ENCODE results near the gene ZCCHC2. TPM values are rescaled to one million over a fixed set of nuclear protein-coding genes. Genes with fewer than 3 reads are reported as not detected.

ZCCHC2 gene
- total and polyA plus RNA-seq, 2 of the 4 experiments (the other 2 are of a cell fraction), result 3.2 to 3.6 TPM

DNA sequence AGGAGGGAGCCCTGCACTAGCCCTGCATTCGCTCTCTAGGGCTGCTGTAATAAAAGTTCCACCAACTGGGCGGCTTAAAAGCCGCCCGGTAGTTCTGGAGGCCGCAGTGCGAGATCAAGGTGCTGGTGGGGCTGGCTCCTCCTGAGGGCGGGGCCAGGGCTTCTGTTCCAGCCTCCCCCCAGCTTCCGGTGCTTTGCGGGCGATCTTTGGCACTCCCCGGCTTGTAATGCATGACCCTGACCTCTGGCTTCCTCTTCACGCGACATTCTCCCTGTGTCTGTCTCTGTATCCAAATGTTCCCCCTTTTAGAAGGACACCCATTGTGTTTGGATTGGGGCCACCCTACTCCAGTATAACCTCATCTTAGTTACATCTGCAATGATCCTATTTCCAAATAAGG lies 84.5 kb downstream of the ZCCHC2 start:
- no peak overlapping the region for H2AFZ ChIP-seq (replicated peaks; ENCODE audit: low read length, poor library complexity)
- no TSS peak for BruUV-seq (replicated peaks)
- H3K14ac ChIP-seq (replicated peaks; ENCODE audit: low read depth, low read length), result no peak overlapping the region
- H2BK15ac ChIP-seq (ENCODE audit: low read depth, low read length), result no peak overlapping the region
- no peak overlapping the region for H3K23ac ChIP-seq (ENCODE audit: low read depth, low read length)
- WGBS, 2 experiments (ENCODE audit: extremely low coverage in 2 of 2, insufficient read length in 1 of 2), result 86% methylated on average over 4 of the region's 13 CpGs; no CpG with 5 or more reads in 1 of the 2 experiments
- H2AK5ac ChIP-seq (ENCODE audit: low read depth, low read length), result no peak overlapping the region
- no peak overlapping the region for H3K9ac ChIP-seq (ENCODE audit: low read depth, low read length)
- no peak overlapping the region for H2BK20ac ChIP-seq (ENCODE audit: low read depth, low read length)
- in situ Hi-C loops (cut with MboI; ENCODE audit: low sequenced_read_pairs), result no loop called here
- ChIA-PET POLR2A (ENCODE audit: unreplicated experiment) (no interaction called here), CTCF (no interaction called here)
- H3K9me3 ChIP-seq (ENCODE audit: control insufficient read depth, insufficient read depth, low read length), result no peaks in the 10 kb centered on the region
- no peaks in the 10 kb centered on the region for H4K20me1 ChIP-seq (ENCODE audit: insufficient read depth, low read length)
- no peak overlapping the region for H4K91ac ChIP-seq (ENCODE audit: insufficient read depth, low read depth, low read length)
- no peak overlapping the region for H3K4me2 ChIP-seq (ENCODE audit: low read depth, low read length)
- no peak overlapping the region for H3K56ac ChIP-seq (ENCODE audit: extremely low read depth, insufficient read depth, low read length)
- H4K8ac ChIP-seq (ENCODE audit: low read depth in 2 of 2, low read length in 2 of 2), result no peak overlapping the region
- H4K5ac ChIP-seq (ENCODE audit: low read depth, low read length), result no peak overlapping the region
- no peak overlapping the region for H3K4me3 ChIP-seq (ENCODE audit: insufficient read depth, low read depth, low read length)
- peaks cover 55% of the 10 kb centered on the region for H3K27me3 ChIP-seq (ENCODE audit: control insufficient read depth, insufficient read depth, low read length)
- DNase-seq, result no peak
- H3K36me3 ChIP-seq (ENCODE audit: control insufficient read depth, insufficient read depth, low read length), result no peaks in the 10 kb centered on the region
- no peak overlapping the region for H3K4ac ChIP-seq (ENCODE audit: low read depth, low read length)
- peaks cover 1% of the 10 kb centered on the region; the same call in 1 of the 2 replicates for H3K4me1 ChIP-seq (ENCODE audit: control insufficient read depth, insufficient read depth, low read length)
- H3K9me1 ChIP-seq (ENCODE audit: insufficient read depth, low read length), result no peaks in the 10 kb centered on the region
- H3K18ac ChIP-seq (ENCODE audit: low read depth, low read length), result no peak overlapping the region
- H2AK9ac ChIP-seq (replicated peaks; ENCODE audit: low read depth, low read length, poor library complexity), result no peak overlapping the region
- no peak overlapping the region for H2BK120ac ChIP-seq (ENCODE audit: low read depth, low read length)
- dilution Hi-C loops (cut with HindIII; ENCODE audit: low sequenced_read_pairs, unreplicated experiment), result no loop called here
- TF ChIP-seq RAD21 (IDR thresholded peaks at IDR 0.05; ENCODE audit: low read length), result no peak
- TF ChIP-seq, protein P1, sequence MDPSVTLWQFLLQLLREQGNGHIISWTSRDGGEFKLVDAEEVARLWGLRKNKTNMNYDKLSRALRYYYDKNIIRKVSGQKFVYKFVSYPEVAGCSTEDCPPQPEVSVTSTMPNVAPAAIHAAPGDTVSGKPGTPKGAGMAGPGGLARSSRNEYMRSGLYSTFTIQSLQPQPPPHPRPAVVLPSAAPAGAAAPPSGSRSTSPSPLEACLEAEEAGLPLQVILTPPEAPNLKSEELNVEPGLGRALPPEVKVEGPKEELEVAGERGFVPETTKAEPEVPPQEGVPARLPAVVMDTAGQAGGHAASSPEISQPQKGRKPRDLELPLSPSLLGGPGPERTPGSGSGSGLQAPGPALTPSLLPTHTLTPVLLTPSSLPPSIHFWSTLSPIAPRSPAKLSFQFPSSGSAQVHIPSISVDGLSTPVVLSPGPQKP (IDR thresholded peaks at IDR 0.05; ENCODE audit: borderline replicate concordance, low read depth, low read length), result no peak
- TF ChIP-seq SMC3 (IDR thresholded peaks at IDR 0.05; ENCODE audit: low read depth, low read length), result no peak
- TF ChIP-seq BHLHE40 (IDR thresholded peaks at IDR 0.05; ENCODE audit: low read depth, low read length), result no peak
- no peak for TF ChIP-seq MXI1 (IDR thresholded peaks at IDR 0.05; ENCODE audit: borderline replicate concordance, low read depth, low read length)
- TF ChIP-seq CHD1 (IDR thresholded peaks at IDR 0.05; ENCODE audit: low read depth, low read length), result no peak
- TF ChIP-seq FOS (IDR thresholded peaks at IDR 0.05; ENCODE audit: low read depth, low read length), result no peak
- TF ChIP-seq POLR2A (IDR thresholded peaks at IDR 0.05; ENCODE audit: low read depth, low read length), result no peak
- TF ChIP-seq, protein P2, sequence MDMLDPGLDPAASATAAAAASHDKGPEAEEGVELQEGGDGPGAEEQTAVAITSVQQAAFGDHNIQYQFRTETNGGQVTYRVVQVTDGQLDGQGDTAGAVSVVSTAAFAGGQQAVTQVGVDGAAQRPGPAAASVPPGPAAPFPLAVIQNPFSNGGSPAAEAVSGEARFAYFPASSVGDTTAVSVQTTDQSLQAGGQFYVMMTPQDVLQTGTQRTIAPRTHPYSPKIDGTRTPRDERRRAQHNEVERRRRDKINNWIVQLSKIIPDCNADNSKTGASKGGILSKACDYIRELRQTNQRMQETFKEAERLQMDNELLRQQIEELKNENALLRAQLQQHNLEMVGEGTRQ (IDR thresholded peaks at IDR 0.05; ENCODE audit: low read depth, low read length), result no peak
- no peak for TF ChIP-seq MAZ (IDR thresholded peaks at IDR 0.05; ENCODE audit: borderline replicate concordance, low read depth, low read length)
- TF ChIP-seq CEBPB (IDR thresholded peaks at IDR 0.05; ENCODE audit: low read depth, low read length), result no peak
- TF ChIP-seq, protein P3, sequence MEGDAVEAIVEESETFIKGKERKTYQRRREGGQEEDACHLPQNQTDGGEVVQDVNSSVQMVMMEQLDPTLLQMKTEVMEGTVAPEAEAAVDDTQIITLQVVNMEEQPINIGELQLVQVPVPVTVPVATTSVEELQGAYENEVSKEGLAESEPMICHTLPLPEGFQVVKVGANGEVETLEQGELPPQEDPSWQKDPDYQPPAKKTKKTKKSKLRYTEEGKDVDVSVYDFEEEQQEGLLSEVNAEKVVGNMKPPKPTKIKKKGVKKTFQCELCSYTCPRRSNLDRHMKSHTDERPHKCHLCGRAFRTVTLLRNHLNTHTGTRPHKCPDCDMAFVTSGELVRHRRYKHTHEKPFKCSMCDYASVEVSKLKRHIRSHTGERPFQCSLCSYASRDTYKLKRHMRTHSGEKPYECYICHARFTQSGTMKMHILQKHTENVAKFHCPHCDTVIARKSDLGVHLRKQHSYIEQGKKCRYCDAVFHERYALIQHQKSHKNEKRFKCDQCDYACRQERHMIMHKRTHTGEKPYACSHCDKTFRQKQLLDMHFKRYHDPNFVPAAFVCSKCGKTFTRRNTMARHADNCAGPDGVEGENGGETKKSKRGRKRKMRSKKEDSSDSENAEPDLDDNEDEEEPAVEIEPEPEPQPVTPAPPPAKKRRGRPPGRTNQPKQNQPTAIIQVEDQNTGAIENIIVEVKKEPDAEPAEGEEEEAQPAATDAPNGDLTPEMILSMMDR (conservative IDR thresholded peaks at IDR 0.05; ENCODE audit: low read depth, low read length), result no peak
- TF ChIP-seq RFX5 (IDR thresholded peaks at IDR 0.05; ENCODE audit: low read depth, low read length), result no peak
- no peak for TF ChIP-seq RCOR1 (IDR thresholded peaks at IDR 0.05; ENCODE audit: insufficient replicate concordance, low read length)
- no peak for TF ChIP-seq MAFK (IDR thresholded peaks at IDR 0.05; ENCODE audit: low read depth, low read length)
- TF ChIP-seq NFE2L2 (IDR thresholded peaks at IDR 0.05; ENCODE audit: low read depth, low read length), result no peak
- no peaks in the 10 kb centered on the region for H3K79me1 ChIP-seq (ENCODE audit: low read depth in 1 of 2, low read length in 2 of 2)
- H3K27ac ChIP-seq (ENCODE audit: insufficient read depth, low read length), result no peak overlapping the region
- intact Hi-C loops (cut with micrococcal nuclease), result no loop called here
- ATAC-seq (ENCODE audit: low read depth), result no peak
- H2BK5ac ChIP-seq (ENCODE audit: low read depth, low read length, poor library complexity, severe bottlenecking), result no peak overlapping the region

Measured in IMR-90 (cell line).